Glomerular endothelial cell (primary cell): ENCODE results near the gene NECAB2. TPM values are rescaled to one million over a fixed set of nuclear protein-coding genes. Genes with fewer than 3 reads are reported as not detected.

Experiments used
- DNase-seq: peaks from one replicate; pipeline ENCODE4 v3.0.0-alpha.2; 2011; ENCODE audit warnings: low read depth, low spot score; ENCODE audit errors: extremely low read depth
- total RNA-seq: library from RNA; depleted of rRNA; stranded (reverse); fragments of >200 nt; gene quantifications from 2 replicates; pipeline ENCODE4 v1.2.3, GENCODE V29; 2015

The NECAB2 gene
- total RNA-seq, 1 donor from 2014 or later = not detected

DNA sequence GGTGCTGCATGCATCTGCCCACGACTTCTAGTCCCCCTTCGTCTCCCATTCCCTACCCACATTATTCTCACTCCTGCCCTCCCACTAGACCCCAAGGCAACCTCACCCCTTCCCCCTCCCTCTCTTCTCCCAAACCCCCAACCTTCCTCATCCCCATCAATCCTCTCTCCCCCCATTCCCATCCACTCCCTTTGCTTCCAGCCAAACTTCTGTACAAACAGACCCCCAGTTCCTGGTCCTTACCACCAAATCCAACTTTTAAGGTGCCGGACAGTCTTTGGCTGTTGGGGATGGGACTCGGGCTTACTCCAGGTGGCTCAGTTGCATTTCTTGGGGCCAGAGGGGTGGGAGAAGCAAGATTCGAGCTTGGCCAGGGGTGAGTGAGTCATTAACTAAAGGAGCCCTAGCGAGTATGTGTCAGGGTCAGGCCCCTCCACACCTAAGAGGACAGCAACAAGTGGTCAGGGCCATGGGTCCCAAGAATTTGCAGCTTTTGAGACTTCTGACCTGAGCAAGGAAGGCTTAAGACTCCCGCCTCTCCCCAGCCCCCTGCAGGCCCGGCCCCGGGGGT lies 74.3 kb downstream of the NECAB2 start, which contains the start of gene SLC38A8:
Gene SLC38A8 (minus strand): TSS at position 488 of the 571 bp plus-strand sequence. CDS start 638 bp downstream, outside the sequence.
- DNase-seq = no peak

DNA sequence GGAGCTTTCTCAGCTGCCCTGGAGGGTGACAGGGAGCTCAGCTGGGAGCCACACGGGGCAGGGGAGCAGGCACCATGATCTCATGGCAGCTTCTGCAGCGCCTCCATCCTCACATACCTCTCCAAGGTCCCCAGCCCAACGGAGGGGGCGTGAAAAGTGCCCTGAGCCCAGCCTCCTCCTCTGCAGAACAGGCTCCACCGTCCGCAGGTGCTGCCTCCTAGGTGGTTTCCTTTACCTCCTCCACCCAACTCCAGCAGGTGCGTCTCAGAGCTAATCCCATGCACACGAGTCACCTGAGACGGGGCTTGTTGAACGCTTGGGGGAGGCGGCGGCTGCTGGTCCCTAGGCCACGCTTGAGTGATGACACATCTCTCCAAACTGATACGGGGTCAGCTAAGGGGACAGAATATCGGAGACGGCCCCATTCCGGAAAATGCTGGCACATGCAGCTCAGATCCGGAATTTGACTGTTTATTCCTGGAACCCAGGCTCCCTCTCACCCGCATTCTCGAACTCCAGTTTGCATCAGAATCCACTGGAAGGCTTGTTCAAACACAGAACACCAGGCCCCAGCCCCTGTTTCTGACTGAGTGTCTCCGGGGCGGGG lies 74.9 kb downstream of the NECAB2 start:
- DNase-seq = no peak

DNA sequence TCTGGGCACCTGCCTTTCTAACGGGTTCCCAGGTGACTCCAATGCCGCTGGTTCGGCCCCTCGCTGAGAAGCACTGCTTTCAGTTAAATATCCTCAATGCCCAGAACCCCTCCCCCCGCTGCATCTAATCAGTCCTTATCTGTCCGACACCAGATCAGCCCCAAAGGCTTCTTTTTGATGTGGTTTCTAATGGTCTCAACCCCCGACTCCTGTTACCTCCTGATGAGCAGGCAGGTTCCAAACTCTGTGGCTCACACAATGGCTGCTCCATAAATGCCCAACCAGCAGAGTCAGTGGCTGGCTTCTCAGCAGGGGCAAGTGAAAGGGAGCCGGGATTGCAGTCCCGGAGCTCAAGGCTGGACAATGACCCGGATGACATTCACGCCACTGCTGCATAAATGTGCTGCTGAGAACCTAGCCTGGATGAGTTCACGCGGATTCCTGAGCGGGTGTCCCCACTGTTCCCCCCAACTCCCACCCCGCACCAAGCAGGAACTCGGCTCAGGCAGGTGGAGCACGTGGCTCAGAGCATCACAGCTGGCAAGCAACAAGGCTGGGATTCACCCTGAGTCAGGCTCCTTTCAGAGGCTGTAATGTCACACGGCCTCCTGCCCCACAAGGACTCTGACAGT lies 75.6 kb downstream of the NECAB2 start:
- DNase-seq = no peak

DNA sequence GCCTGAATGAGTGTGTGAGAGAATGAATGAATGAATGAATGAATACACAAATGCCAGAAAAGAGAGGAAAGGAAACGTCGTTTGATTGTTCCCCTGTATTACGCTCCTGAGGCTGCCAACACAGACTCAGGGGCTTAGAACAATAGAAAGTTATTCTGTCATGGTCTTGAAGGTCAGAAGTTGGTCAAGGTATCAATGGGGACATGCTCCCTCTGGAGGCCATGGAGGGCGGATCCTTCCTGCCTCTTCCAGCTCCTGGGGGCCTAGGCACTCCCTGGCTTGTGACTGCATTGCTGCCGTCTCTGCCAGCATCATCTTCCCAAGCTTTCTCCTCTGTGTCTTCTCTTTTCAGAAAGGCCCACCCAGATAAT lies 76.1 kb downstream of the NECAB2 start:
- DNase-seq = no peak

DNA sequence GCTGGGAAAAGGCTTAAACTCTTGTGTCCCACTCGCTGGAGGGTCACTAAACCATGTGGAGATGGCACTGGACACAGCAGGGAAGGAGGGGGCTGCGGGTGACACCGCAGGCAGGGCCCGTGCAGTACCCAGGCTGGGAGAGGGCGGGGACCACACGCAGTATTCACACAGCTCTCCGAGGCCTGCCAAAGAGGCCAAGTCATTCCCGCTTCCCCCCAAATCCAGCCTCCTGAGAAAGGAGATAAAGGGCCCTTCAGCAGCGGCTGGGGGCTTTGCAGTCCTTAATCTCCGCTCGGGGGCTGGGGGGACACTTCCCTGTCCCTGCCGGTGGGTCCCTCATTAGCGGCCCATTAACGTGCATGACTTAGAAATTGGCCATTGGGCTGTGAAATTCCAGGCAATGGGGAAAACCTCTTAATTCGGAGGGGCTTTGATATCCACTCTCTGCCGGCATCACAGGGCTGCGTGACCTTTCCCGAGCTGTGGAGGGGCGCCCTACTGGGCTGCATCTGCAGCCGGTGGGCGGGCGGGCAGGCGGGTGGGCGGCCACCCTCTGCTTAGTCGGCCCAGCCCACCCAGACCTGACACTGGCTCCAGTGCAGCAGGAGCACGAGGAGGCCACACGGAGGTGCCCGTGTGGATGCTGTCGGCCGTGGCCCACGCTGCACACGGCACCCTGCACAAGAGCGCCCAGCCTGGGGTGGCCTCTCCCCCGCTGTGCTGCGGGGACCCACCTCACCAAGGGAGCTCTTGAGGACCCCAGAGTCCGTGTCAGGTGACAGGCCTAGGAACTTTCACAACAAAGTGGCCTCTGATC lies 77.2 kb downstream of the NECAB2 start:
- no peak for DNase-seq

DNA sequence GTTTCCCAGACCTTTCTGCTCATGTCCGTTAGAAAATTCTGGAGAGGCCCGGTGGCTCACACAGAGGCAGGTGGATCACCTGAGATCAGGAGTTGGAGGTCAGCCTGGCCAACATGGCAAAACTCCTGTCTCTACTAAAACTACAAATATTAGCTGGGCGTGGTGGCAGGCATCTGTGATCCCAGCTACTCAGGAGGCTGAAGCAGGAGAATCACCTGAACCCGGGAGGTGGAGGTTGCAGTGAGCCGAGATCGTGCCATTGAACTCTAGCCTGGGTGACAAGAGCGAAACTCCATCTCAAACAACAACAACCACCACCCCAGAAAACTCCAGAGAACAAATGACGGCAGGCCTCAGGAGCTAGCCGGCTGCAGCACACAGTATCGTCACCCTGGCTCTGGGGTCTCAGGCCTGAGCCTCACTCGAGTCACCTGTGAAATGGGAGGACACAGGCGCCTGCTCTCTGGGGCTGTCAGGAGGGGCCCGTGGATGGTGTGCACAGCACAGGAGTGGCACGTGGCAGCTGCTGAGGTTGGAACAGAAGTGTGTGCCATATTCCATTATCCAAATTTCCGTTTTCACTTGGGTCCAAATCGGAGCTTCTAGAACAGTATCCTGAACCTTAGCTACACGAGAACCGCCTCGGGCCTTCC lies 77.9 kb downstream of the NECAB2 start:
- no peak for DNase-seq

DNA sequence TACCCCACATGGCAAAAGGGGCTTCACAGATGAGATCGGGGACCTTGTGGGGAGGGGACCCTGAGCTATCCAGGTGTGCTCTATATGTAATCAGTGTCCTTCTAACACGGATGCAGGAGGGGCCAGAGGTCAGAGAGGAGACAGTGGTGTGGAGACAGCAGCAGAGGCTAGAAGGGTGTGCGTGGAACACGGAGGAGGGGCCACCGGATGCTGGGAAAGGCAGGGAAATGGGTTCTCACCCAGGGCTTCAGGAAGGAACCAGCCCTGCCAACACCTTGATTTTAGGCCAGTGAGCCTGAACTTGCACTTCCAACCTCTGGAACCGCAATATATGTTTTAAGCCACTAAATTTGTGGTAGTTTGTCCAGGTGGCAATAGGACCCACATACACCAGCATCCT lies 79.2 kb downstream of the NECAB2 start:
- DNase-seq = no peak

DNA sequence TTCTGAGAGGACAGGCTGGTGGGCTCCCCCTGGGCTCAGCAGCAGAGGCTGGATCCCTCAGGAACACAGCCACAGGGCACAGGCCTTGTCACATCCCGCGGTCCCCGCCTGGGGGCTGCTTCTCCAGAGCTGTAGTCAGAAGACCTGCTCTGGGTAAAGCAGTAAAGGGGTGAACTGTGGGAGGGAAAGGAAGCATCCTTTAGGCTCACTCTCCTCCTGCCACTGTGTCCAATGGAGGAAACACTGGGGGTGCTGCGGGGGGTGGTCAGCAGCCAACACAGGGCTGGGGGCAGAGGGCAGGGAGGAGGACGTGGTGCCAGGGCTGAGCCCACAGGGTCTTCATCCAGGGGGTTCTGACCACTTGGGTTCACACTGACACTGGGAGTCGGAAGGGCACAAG lies 79.6 kb downstream of the NECAB2 start:
- DNase-seq = no peak

DNA sequence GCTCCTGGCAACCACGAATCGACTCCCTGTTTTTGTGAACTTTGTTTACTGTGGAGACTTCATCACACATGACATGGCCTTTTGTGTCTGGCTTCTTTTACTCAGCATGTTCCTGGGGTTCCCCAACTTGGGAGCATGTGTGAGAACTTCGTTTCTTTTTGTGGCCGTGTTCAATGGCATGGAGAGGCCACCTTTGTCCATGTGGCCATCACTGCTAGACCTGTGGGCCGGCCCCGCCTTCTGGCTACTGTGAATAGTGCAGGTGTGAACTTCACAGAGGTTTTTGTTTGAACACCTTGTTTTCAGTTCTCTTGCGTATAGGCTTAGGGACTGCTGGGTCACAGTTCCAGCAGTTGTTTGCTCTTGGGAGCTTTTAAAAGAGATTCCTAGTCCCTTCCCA lies 80.2 kb downstream of the NECAB2 start:
- DNase-seq = no peak

DNA sequence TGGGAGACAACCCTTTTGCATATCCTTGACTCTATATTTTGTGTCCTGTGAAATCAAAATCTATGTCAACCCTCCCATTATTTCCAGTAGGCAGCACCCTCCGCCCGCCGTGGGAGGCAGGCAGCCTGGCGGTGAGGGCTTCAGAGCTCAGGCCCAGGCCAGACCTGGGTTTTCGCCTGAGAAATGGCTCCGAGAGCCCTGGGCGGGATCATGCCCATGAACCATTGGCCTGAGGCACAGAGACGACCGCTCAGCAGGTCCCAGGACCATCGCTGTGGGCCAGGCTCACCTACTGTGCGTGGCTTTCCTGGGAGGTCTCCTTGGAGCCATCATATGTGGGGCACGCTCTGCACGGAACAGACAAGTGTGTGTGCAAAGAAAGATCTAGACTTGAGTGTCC lies 80.8 kb downstream of the NECAB2 start:
- DNase-seq = no peak

DNA sequence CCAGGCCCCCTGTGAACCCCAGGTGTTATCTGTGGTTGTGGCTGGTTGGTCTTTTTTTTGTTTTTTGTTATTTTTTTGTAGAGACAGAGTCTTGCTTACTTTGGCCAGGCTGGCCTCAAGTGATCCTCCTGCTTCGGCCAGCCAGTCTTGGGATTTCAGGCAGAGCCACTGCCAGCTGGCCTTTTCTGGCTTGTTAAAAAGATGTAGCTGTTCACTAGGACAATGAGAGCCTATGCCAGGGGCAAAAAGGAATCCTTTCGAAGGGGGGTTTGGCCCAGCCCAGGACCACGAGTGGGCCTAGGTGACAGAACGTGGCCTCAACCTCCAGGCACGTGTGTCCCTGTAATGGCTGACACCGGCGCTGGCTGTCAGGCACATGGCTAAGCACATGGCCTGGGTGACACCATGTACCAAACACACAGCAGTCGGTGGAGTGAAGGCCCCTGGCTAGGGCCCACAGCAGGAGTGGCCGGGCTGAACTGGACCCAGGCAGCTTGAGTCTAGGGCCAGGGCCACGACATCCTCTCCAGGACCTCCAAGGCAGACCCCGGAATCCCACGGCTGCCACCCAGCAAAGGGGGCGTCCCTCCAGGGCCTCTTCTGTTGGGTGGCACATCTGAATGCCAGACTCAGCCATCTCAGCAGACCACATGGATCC lies 81.5 kb downstream of the NECAB2 start:
- no peak for DNase-seq

DNA sequence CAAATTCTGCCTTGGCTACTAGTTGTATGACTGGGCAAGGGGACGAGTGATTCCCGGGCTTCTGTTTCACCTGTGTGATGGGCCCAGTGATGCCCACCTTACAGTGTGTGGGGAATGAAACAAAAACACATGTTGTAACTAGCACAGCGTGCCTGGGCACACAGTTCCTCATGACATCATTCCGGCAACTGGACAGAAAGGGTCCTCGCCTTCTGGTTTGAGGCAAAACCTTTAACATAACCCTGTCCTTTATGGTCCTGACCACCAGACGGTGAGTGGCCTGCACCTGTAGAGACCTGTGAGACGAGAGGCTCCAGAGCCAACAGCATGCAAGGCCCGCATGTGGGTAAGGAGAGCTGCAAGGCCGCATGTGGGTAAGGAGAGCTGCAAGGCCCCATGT lies 82.3 kb downstream of the NECAB2 start:
- no peak for DNase-seq

DNA sequence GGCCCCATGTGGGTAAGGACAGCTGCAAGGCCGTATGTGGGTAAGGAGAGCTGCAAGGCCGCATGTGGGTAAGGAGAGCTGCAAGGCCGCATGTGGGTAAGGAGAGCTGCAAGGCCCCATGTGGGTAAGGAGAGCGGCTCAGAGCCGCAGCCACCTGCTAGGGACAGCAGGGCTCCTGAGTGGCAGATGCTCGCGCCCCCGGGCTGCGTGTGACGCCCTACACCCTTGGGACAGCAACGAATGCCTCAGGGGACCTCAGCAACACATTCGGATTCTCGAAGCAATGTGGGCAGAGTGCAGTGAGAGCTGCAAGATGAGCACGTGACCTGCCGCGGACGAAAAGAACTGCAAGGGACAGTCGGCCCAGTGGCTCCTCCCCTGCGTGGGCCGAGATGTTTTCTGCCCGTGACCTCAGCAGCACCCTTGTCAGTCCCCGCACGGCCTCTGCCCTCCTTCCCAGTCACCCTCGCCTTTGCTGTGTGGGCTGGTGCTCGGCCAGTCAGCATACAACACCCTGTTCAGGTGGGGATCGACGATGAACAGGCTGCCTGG lies 84.1 kb downstream of the NECAB2 start:
- DNase-seq = no peak

Other genes with a start within 250 kb of the NECAB2 start
- gene HSBP1, start 160.3 kb upstream of the NECAB2 start, total RNA-seq = 25.0 and 38.1 TPM in 2 replicates
- 3.2 and 4.7 TPM in 2 replicates for gene MLYCD, start 69.1 kb upstream of the NECAB2 start, total RNA-seq
- 4.1 and 12.9 TPM in 2 replicates for gene OSGIN1, start 15.0 kb upstream of the NECAB2 start, total RNA-seq
- gene SLC38A8, start 74.6 kb downstream of the NECAB2 start, total RNA-seq = not detected in 2 replicates
- 107 and 122 TPM in 2 replicates for gene MBTPS1, start 148.7 kb downstream of the NECAB2 start, total RNA-seq
- gene HSDL1, start 176.9 kb downstream of the NECAB2 start, total RNA-seq = 19.1 and 23.7 TPM in 2 replicates
- gene DNAAF1, start 177.1 kb downstream of the NECAB2 start, total RNA-seq = not detected in 2 replicates
- 21.3 and 62.0 TPM in 2 replicates for gene TAF1C, start 218.8 kb downstream of the NECAB2 start, total RNA-seq
- 0.06 TPM in 1 of 2 replicates, not detected in the other for gene ADAD2, start 222.9 kb downstream of the NECAB2 start, total RNA-seq